Erythroblast (primary cell): Measurements from ENCODE around the gene SNED1.

Experiments used
- GATA1 ChIP-seq: IDR thresholded peaks from 2 replicates; pipeline ENCODE4 v1.6.1; 2011; ENCODE audit warnings: low read depth, mild to moderate bottlenecking, control low read depth, low read length, moderate library complexity
- POLR2A ChIP-seq: IDR thresholded peaks from 2 replicates; pipeline ENCODE4 v1.6.1; 2011; ENCODE audit warnings: mild to moderate bottlenecking, low read length

GRCh38 chr2:241030883-241031282 is 32.5 kb downstream of the SNED1 start:
- TF ChIP-seq POLR2A, result no peak
- no peak for TF ChIP-seq GATA1
